Stimulated activated CD8-positive, alpha-beta memory T cell treated with anti-CD3 and anti-CD28 coated beads, Interleukin-12 subunit alpha, Interleukin-12 subunit beta, amount 100 ng/mL, for 1 hour (primary cell): ENCODE data around the gene NEU2.
"Not testable (repeated sequence)": the region's sequence is repeated elsewhere in the genome, so short reads cannot be mapped to it uniquely, and the experiment has no call there.

Experiments
- DNase-seq: peaks from one replicate; pipeline ENCODE4 v3.0.0-alpha.2; 2020; ENCODE audit warnings: low read depth

Gene NEU2

DNA sequence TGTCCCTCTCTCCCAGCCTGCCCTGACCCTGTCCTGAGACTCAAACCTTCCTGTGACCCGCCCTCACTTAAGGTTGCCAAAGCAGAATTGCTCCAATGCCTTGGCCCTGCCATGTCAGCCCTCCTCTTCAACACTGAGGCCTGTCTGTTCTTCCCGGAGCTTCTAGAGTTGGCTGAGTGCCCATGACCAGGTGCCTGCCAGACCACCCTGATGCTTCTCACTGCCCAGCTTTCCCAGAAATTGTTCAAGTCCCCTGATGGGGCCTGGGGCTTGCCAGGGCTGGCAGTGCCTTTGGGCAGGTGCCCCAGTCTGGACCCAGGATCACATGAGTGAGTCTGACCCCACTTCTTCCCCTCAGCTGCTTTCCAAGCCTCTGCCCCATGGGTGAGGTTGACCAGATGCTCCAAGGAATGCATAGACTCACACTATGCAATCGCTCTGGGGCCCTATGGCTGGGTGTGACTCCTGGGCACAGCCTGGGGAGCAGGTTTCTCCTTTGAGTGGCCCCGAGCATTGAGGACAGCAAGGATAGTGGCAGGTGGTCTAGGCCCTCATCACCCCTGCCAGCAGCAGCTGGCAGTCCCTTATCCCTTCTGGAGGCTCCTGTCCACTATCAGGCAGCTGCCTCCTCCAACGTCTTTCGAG is 24.6 kb downstream of the NEU2 start:
- no peak for DNase-seq

DNA sequence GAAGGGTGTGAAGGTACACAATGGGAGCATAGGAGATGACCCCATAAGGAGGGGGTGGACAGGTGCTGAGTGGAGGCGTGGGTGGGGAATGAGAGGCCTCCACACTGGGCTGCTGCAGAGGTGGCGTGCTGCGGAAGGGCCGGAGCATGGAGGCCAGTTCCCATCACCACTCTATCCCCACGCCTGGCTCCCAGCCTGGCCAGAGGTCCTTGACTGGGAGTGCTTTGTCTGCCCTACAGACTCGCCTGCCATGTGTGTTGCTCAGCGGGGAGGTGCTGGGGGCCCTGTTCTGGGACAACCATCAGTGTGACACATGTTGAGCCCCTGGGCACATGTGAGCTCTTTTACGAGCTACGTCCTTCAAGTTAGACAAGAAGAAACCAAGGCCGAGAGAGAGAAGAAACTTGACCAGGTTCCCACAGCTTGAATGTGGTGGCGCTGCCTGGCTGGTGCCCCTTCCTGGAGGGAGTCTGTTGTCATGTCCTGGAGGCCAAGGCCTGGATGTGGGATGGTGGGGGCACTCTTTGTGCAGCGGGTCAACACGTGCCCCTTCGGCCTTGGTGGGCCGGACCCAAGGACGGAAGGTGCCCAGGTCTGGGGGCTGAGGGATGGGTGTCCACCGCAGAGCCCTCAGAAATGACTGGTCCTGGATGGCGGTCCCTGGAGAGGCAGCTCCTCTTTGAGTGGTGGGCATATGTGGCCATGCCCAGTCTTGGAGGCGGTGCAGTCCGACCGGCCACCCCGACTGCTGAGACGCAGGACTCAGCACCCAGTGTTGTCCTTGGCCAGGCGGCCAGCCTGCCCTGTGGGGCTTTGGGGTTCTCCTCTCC is 26.5 kb downstream of the NEU2 start:
- DNase-seq: no peak

DNA sequence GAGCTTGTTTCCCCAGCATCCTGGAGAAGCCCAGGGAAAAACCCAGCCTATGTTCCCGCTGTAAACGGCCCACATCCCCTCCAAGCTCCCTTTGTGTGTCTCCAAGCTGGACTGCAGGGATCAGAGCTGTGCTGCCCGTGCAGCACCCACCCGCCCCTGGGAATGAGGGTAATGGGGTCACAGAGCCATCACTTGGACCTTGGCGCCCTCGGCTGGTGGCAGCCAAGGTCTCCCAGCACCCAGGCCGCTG is 27.0 kb downstream of the NEU2 start:
- no peak for DNase-seq

DNA sequence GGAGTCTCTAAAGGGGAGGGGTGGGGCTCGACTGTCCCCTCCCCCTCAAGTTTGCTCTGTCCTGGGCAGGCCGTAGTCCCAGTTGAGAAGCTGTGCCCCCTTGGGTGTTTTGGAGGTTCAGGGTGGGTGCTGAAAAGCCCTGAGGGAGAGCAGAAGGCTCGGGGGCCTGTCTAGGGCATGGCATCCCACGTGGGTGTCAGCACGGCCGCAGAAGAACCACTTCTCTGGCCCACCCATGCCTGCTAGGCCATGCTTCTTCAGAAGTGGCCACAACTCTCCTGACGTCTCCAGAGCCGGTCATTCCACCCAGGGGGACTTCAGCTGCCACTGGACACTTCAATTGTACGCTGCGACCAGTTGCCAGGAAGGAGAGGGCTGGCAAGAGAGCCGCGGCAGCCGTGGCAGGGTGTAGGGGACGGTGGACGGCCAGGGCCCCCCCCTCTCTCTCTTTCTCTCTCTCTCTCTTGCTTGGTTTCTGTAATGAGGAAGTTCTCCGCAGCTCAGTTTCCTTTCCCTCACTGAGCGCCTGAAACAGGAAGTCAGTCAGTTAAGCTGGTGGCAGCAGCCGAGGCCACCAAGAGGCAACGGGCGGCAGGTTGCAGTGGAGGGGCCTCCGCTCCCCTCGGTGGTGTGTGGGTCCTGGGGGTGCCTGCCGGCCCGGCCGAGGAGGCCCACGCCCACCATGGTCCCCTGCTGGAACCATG is 27.5 kb downstream of the NEU2 start, which contains the start of gene INPP5D:
Gene INPP5D, plus strand, starts transcription at position 546 of the 704 bp plus-strand sequence. Its CDS starts 137 bp downstream, at position 683.
- DNase-seq: peak; percentile 47

DNA sequence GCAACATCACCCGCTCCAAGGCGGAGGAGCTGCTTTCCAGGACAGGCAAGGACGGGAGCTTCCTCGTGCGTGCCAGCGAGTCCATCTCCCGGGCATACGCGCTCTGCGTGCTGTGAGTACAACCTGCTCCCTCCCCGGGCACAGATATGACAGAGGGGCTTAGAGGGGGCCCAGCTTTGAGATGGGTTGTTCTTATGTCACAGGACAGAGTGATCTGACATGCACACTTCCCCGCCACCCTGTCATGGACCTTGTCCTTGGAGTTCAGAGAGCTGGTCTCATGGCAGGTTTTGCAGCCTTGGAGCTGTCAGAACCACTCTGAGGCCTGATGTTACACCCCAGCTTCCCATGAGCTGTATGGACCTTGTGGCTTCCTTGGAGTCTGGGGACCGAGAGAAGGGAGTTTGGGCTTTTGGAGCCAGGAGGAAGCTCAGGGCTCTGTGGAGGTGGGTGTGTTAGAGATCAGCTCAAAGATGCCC is 28.1 kb downstream of the NEU2 start:
- DNase-seq: no peak

DNA sequence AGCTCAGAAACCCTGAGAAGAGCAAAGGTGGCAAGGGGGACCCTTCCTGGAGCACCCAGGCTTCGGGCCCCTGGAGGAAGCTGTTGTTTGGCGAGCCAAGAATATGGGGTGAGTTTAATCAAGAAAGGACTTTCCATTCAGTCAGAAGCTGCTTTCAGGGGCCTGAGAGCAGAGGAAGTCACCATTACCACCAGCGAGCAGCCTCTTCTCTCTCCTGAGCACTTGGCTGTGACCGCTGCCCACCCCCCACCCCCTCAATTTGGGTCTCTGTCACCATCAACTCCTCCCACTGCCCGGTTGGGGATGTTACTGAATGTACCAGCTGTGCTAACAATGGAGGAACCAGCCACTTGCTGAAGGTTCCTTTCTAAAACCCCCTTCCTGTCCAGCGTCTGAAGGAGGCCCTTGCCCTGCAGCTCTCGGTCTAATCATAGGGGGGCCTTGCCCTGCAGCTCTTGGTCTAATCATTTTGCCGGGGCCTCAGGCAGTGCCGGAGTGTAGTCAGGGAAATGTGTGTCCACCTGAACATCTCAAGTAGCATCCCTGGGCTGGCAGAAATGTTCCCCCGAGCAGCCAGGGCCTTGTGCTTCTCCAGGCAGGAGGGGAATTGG is 28.6 kb downstream of the NEU2 start:
- no peak for DNase-seq

DNA sequence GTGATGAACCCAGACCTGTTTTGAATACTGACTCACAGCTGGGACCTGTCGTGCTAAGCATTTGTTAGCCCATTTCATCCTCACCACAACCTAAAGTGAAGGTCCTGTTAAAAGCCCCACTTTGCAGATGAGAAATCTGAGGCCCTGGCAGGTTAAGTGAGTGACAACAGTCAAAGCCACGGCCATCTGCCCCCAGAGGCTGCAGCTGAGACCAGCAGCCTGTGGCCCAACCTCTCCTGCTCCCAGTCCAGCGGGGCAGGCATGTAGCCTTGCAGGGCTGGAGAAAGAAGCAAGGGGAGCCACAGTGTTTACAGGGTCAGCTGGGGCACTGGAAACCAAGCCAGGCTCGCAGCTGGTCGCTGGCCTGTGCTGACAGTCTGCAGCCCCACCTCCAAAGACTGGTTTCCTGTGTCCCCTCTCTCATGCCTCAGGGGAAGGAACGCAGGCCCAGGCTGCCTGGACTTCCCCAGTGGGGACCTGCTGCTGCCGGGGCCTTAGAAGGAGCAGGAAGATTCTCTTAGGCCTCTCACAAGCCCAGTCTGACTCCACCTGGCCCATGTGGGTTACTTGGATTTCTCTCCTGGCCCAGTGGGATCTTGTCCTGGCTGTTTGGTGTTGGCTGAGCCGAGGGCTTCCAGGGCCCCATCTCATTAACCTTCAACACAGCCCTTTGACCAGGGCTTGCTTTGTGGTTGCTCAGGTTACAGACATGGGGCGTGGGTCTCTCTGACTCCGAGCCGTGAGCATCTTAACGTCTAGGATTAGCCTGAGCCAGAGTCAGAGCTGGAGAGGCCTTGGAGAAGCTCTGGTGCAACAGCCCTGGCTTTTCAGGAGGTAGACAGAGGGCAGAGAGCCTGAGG is 29.3 kb downstream of the NEU2 start:
- DNase-seq: no peak

DNA sequence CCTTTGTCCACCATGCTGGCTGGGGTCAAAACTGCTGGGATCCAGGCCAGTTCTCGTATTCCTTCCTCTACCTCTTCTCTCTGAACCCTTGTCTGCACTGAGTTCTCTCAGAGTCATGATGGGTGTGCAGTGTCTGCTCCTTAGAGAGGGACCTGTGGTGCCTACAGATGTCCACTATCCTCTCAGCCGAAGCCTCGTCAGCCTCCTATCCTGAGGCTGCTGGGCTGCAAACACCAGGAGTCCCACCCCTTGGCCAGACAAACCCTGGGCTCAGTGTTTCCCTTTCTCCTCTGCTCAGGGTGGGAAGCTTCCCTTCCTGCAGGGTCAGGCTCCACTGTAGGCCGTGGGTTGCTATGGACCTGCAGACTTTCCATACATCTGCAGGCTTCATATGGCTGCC is 30.0 kb downstream of the NEU2 start:
- no peak for DNase-seq

DNA sequence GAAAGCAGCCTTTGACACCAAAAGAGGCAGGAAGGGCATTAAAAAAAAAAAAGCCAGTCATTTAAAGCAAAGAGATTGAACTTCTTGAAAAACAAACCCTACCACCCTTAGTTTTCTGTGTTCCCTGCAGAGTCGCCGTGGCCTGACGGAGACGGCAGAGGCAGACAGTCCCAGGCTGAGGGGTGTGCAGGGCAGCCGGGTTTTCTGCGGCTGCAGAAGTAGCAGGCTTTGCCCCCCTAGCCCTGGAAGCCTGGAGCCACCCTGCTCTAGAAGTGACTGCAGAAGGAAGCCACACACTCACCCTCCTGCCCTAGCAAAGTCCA is 30.4 kb downstream of the NEU2 start:
- no peak for DNase-seq

DNA sequence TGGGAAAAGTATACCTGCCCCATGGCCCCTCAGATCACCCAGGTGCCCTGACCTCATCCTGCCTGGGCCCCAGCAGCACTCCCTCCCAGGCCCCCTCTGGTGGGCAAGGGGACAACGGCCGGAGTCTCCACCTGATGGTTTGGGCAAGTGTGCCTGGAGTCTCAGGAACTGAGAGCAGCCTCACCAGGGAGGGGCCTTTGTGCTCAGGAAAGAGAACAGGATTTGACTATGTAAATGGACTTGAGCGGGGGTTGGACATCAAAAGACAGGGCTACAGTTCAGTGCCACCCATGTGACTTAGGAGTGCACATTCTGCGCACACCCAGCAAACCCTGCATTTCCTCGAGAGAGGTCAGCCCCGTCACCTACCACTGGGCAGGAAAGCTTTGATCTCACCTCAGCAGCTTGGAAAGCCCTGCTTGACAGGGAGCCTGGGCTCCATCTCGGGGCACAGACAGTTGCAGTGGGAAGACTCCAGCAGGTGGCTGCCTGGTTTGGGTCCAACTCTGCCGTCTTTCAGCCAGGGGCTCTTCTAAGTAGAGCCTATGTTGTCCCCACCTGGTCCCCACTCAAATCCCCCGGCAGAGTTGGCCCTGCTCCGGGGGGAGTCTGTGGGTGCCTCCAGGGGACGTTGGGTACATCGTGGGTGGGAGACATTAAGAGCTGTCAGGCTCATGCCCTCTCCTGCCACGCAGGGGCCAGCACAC is 30.9 kb downstream of the NEU2 start:
- no peak for DNase-seq

DNA sequence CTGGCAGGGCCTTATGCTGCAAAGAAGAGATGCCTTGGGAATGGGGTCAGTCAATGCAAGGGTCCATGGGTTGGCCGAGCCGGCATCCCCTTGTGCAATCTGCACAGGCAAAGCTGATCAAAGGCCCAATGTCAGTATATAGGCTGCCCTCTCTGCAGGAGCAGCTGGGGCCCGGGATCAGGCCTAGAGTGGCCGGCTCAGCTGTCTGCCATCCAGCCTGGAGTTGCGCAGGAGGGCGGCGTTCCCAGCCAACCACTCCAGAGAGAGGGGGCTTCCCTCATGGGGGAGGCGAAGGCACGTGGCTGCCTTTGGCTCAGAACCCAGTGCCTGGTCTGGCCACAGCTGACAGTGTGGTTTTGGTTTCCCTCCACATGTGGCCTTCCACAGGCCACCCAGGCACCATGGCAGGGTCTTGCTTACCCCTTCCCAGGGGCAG is 31.5 kb downstream of the NEU2 start:
- no peak for DNase-seq

DNA sequence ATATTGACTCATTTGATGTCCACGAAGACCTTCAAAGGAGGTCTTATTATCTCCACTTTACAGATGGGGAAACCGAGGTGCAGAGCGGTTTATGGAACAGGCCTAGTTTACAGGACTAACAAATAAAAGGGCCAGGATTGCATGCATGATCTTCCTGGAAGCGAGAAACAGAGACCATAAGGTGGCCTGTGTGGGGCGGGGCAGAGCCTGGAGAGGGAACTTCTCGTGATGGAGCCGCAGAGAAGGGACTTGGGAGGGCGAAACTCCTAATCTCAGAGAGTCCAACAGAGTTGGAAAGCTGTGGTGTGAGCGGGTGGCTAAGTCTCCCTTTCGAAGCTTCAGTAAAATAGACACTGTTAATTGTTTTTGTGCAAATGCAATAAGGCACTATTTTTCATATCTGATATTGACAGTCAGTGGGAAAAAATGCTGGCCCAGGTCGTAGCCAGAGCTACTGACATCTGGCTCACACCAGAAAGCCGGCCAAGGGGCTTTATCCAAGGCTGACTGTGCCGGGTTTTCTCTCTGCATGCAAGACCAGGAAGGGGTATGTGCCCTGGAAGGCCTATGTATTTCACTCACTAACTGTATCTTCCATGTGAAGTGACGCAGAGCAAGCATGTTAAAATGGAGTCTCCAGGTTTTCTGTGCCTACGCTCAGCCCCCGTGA is 32.2 kb downstream of the NEU2 start:
- no peak for DNase-seq

DNA sequence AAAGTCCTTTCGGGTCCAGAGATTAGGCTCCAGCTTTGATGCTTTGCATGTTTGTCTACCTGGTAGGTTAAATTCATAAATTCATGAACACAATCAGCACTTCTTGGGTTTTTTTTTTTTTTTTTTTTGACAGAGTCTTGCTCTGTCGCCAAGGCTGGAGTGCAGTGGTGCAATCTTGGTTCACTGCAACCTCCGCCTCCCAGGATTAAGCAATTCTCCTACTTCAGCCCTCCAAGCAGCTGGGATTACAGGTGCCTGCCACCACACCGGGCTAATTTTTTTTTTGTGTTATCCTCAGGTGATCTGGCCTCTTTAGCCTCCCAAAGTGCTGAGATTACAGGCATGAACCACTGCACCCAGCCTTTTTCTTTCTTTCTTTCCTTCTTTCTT is 32.7 kb downstream of the NEU2 start:
- not testable (repeated sequence) for DNase-seq

DNA sequence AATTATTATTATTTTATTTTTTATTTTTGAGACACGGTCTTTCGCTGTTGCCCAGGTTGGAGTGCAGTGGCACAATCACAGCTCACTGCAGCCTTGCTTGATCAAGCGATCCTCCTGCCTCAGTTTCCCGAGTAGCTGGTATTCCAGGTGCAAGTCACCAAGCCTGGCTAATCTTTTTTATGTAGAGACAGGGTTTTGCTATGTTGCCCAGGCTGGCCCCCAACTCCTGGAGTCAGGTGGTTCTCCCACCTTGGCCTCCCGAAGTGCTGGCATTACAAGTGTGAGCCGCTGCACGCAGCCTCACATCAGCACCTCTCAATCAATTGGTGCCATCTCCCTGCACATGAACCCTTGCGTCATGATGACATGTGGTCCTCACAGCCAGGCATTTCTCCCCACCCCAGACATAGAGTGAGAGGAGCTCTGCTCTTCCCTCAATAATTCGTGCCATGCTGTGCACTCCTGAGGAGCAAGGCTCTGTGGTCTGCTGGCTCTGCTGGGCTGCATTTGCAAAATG is 33.5 kb downstream of the NEU2 start:
- DNase-seq: no peak

DNA sequence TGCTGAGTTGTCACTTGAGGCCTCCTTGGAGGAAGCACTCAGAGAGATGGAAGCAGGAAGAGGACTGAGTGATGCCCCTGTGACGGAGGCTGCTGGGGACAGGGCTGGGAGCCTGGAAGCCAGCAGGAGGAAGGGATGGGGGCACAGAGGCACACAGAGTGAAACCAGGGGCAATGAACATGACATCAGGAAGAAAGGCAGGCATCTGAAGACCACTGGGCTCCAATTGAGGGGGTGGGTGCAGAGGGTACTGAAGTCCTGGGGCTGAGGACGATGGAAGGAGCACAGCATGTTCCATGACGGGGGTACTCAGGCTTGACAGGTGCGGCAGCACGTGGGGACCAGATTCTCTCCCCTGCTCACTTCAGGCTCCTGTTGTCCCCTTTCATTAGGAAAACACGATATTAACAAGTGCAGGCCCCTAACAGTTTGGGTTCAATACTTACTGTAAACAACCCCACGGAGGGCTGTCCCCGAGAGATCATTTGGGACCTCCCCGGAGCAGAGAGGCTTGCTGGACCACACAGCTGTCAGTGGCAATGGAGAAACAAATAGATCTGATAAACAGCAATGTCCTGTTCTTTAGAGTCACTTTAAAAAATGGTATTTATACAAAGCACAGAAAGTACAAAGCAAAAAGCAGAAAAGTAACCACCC is 36.4 kb downstream of the NEU2 start:
- DNase-seq: no peak

DNA sequence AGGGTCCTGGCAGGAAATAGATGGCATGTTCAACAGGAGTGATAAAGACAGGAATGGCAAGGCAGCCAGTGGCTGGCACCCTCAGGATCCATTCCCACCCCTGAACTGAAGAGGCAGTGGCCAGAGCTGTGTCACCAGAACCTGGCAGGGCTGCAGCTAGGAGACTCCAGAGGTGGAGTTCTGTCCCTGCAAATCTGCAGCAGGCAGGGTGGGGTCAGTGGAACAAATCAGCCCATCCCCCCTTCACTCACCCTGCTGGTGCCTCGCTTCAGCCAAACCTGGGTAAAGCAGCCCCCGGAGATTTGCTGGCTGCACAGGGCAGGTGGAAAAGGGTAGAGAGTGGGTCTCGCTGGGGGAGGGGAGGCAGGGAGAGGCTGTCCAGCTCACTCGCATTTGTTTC is 40.4 kb downstream of the NEU2 start:
- DNase-seq: no peak

DNA sequence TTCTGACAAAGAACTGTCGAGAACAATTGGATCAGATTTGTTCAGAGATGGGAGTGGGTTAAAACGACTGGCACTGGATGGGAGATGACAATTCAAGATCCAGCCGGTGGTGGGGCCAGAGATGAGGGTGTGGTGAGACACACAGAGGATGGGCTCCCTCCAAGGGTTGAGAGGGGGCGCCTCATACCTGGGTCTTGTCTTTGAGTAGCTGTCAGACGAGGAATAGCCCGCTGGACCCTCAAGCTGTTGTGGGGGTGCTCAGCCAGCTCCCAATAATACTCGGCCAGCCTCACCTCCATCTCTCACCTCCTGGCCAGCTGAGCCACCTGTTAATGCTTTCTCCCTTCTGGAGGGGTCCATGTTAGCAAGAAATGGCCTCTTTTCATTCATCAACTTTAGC is 41.6 kb downstream of the NEU2 start:
- no peak for DNase-seq

DNA sequence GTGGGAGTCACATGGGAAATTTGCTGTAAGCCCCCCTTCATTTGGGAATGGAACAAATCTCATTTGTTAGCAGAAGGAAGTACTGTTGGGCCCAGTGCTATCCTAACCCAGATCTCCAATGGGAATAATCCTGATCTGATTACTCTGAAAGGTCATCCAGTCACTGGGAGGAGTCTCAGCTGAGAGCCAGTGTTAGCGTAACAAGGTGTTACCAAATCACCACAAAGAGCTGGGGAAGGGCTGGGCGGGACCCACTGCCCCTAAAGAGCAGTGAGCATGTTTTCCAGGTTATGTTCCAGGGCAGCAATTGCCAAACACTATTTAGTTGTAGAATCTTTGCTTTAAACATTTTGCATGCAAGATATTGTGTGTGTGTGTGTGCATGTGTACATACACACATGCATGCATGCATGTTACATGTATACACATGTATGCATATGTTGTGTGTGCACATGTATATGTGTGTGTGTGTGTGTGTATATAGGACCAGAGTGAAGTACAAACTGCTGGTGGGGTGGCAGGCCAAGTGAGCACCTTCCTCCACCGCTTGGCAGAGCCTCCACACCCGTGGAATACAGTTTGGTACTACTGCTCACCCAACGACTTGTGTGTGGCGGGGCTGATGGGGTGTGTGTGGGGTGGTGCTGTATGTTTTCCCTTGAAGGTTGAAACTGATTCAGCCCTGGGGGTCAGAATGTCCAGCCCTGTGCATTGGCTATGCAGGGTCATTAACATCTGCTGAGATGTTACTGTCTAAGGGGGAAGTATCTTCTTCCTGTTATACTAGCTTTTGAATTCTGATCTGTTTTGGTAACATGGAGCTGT is 42.9 kb downstream of the NEU2 start:
- no peak for DNase-seq

DNA sequence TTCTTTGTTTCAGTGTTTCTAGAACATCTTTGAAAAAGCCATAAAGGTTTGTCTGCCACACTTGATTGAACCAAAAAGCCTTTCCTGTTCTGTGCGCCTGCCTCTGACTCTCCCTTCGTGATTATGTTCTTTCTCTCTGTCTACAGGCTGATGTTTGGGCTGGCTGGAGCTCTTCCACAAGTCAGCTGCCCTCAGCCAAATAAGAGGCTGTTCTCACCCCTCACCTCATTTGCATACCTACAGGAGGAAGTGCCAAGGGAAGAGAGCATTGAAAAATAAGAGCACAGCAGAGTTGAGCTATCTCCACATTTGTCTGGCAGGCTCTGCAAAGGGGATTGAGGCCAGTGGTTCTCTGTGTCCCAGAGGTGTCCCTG is 43.5 kb downstream of the NEU2 start:
- DNase-seq: no peak
